ENCODE data around the gene FANCC. TPM values are rescaled to one million over a fixed set of nuclear protein-coding genes. Genes with fewer than 3 reads are reported as not detected.

Gene FANCC
- total and polyA plus RNA-seq, 2 of the 8 experiments (the other 6 are each of a cell fraction or from before 2014, with no cell fraction given), result 7.8 to 15.2 TPM

GRCh38 chr9:95365766-95366165 is 48.3 kb upstream of the FANCC start (continued):
- TF ChIP-seq POLR2A (IDR thresholded peaks at IDR 0.05; ENCODE audit: control extremely low read depth in 1 of 2, low read depth in 2 of 2, low read length in 2 of 2) (no peak), MAFK (IDR thresholded peaks at IDR 0.05; ENCODE audit: low read depth, low read length) (no peak)
